Stimulated activated effector memory CD8-positive, alpha-beta T cell treated with anti-CD3 and anti-CD28 coated beads, Interleukin-12 subunit alpha, Interleukin-12 subunit beta, amount 100 ng/mL, for 72 hours (primary cell): ENCODE data around the gene F7.

Experiments
- ATAC-seq: fragments of 150-1000 bp; cut with Tn5 transposase; 2 replicates; pipeline ENCODE4 v1.10.0; 2021
- DNase-seq, 2 donors: peaks; one replicate each; pipeline ENCODE4 v3.0.0; 2021 to 2022; ENCODE audit warnings: low spot score in 2 of 2
- H3K27ac Mint-ChIP-seq: one replicate; pipeline ENCODE4 v1.8.0; 2022; ENCODE audit warnings: mild to moderate bottlenecking, mixed read lengths
- H3K36me3 Mint-ChIP-seq: one replicate; pipeline ENCODE4 v1.8.0; 2022; ENCODE audit warnings: mild to moderate bottlenecking, mixed read lengths
- H3K4me1 Mint-ChIP-seq: one replicate; pipeline ENCODE4 v1.8.0; 2022; ENCODE audit warnings: mixed read lengths
- H3K4me3 Mint-ChIP-seq: one replicate; pipeline ENCODE4 v1.8.0; 2022; ENCODE audit warnings: mild to moderate bottlenecking, mixed read lengths
- H3K9me3 Mint-ChIP-seq: one replicate; pipeline ENCODE4 v1.8.0; 2022; ENCODE audit warnings: mixed read lengths

Gene F7

DNA sequence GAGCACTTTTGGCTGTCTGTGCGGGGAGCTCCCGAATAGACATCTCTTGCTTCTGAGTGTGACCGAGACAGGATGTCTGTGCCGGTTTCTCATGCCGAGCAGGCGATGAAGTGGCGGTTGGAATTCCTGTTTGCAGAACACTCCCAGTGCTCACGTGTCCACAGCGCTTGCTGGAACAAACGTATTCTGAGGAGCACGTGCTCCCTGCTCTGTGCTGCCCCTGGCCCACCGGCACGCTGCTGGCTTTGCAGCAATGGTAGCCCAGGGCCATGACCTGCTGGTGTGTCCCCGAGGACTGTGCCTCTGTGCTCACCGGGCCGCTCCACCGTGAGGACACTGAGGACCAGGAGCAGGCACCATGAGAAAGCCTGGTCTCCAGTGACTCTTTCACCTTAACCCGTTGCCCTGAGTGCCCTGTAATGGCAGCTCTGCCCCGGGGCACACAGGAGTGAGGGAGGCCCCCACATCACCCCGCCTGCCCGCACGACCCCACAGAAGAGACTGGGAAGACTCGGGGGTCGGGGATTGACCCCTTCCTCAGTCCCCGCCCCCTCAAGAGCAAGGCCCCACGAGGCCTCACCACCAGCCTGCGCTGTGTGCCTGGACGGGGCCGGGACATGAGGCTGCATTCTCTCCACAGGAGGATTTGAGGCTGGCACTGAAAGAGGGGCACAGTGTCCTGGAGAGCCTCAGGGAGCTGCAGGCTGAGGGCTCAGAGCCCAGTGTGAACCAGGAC lies 40.0 kb upstream of the F7 start:
- ATAC-seq, result no peak
- H3K4me3 Mint-ChIP-seq, result no peak overlapping the region
- H3K4me1 Mint-ChIP-seq, result no peaks in the 10 kb centered on the region
- DNase-seq, result no peak
- H3K36me3 Mint-ChIP-seq, result no peaks in the 10 kb centered on the region
- no peak overlapping the region for H3K27ac Mint-ChIP-seq
- no peaks in the 10 kb centered on the region for H3K9me3 Mint-ChIP-seq

DNA sequence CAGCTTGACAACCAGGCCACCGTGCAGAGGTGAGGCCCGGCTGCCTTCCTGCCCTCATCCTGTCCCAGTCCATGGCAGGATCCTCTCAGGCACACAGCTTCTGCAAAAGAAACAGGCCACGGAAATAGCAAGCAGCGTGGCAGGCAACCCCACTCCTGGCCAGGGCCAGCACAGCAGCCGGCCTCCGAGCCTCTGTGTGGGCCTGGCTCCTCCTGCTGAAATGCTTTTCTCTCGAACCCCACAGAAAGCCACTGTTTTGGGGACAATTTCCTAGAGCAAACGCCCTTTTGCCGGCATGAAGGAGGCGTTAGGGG lies 39.5 kb upstream of the F7 start:
- H3K4me3 Mint-ChIP-seq, result no peak overlapping the region
- DNase-seq, result no peak
- H3K4me1 Mint-ChIP-seq, result no peaks in the 10 kb centered on the region
- no peaks in the 10 kb centered on the region for H3K9me3 Mint-ChIP-seq
- H3K27ac Mint-ChIP-seq, result no peak overlapping the region
- no peaks in the 10 kb centered on the region for H3K36me3 Mint-ChIP-seq
- ATAC-seq, result no peak

DNA sequence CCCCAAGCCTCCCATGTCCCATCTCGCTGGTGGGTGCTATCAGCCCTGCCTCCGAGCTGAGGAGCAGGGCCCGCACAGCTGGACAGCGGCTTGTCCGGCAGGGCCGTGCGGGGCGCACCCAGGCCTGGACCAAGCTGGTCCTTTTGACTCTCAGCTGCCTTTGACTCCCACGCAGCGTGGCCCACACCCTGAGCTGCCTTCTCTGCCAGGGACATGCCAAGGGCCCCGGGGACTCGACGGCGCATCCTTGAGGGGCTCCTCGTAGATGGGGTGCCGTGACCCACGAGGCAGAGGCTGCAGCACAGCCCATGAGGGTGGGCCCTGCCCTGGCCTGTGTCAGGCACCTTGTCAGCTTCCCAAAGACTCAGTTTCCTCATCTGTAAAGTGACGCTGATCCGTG lies 38.8 kb upstream of the F7 start:
- no peak overlapping the region for H3K27ac Mint-ChIP-seq
- H3K36me3 Mint-ChIP-seq, result no peaks in the 10 kb centered on the region
- no peaks in the 10 kb centered on the region for H3K4me1 Mint-ChIP-seq
- no peak overlapping the region for H3K4me3 Mint-ChIP-seq
- DNase-seq (no peak), ATAC-seq (no peak)
- no peaks in the 10 kb centered on the region for H3K9me3 Mint-ChIP-seq

DNA sequence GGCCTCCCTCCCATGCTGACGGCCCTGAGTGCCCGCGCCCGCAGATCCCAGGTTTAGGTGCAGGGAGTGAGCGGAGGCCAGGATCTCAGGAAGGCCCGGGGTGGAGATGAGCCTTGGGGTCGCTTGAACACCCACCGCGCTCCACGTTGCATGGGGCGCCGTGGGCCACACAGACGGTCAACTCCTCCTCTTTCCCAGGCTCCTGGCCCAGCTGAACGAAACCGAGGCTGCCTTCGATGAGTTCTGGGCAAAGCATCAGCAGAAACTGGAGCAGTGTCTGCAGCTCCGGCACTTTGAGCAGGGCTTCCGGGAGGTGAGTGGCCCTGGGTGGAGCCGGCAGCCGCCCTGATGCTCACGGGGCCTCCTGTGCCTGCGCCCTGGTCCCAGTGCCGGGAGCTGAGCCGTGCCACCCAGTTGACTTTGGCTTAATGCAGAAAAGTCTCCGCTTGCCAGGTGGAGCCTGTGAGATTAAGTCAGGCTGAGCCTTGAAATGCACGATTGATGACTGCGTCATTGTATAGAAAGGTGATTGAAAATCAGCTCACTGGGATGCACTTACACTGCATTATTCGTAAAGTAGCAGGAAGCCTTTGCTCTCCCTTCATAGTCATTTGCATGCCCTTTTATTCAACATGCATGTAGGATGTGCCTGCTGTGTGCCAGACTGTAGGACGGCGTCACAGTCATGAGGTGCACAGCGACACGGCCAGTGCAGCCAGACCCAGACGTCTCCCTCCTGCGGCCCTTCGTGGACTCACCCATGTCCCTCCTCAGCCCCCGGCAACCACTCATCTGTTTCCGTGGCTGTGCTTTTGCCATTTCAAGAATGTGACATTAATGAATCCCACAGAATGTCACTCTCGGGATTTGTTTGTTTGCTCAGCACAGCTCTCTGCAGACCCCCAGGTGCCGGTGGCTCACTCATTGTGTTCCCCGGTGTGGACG lies 35.5 kb upstream of the F7 start:
- no peak overlapping the region for H3K4me3 Mint-ChIP-seq
- no peak for ATAC-seq

DNA sequence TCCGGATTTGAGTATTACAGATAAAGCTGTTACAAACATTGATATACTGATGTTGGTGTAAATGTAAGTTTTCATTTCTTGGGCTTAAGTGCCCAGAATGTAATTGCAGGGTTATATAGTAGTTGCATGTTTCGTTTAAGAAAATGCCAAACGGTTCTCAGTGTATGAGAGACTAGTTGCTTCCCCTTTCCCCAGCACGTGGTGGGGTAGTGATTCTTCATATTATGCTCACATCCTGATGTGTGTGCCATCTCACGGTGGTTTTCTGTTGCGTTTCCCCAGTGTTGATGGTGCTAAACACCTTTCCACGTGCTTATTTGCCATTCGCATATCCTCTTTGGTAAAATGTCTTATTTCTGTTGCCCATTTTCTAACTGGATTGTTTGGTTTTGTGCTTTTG lies 34.7 kb upstream of the F7 start:
- Mint-ChIP-seq H3K27ac (no peak overlapping the region), H3K4me3 (no peak overlapping the region), H3K9me3 (no peaks in the 10 kb centered on the region), H3K4me1 (no peaks in the 10 kb centered on the region), H3K36me3 (no peaks in the 10 kb centered on the region)
- no peak for DNase-seq
- ATAC-seq, result no peak

More for the DNA sequence above, 35.5 kb upstream of the F7 start:
- no peak for DNase-seq
- no peaks in the 10 kb centered on the region for H3K4me1 Mint-ChIP-seq
- H3K36me3 Mint-ChIP-seq, result no peaks in the 10 kb centered on the region
- no peaks in the 10 kb centered on the region for H3K9me3 Mint-ChIP-seq
- H3K27ac Mint-ChIP-seq, result no peak overlapping the region

DNA sequence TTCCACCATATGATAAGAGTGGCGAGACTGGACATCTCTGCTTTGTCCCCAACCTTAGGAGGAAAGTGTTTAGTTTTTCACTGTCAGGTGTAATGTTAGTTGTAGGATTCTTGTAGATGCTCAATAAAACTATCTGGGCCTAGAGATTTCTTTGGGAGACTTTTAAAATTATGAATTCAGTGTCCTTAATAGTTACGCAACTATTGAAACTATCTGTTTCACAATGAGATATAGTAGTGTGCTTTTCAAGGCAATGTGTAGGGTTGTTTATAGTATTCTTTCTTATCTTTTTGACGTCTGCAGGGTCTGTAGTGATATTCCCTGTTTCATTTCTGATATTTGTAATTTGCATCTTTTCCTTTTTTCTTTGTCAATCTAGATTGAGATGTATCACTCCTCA lies 33.2 kb upstream of the F7 start:
- Mint-ChIP-seq H3K27ac (no peak overlapping the region), H3K4me3 (no peak overlapping the region), H3K36me3 (no peaks in the 10 kb centered on the region), H3K9me3 (no peaks in the 10 kb centered on the region), H3K4me1 (no peaks in the 10 kb centered on the region)
- DNase-seq (no peak), ATAC-seq (no peak)

DNA sequence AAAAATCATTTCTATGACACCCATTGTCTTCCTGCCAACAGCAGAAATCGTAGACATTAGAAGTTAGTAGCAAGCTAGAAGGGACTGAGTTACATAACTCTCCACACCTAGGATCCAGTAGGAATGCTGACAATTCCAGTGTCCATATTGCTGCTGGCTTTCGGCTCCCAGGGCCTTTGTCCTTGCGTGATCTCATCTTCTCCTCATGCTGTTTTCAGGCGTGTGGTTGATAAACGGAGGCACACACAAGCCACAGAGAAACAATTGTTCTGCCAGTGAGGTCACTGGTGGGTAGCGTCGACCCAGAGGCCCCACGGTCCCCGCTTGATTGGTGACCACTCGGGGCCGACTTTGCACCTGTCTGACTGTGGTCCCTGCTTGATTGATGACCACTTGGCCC lies 31.6 kb upstream of the F7 start:
- Mint-ChIP-seq H3K27ac (no peak overlapping the region), H3K9me3 (no peaks in the 10 kb centered on the region), H3K4me1 (no peaks in the 10 kb centered on the region), H3K36me3 (no peaks in the 10 kb centered on the region), H3K4me3 (no peak overlapping the region)
- DNase-seq, result no peak
- ATAC-seq, result no peak

DNA sequence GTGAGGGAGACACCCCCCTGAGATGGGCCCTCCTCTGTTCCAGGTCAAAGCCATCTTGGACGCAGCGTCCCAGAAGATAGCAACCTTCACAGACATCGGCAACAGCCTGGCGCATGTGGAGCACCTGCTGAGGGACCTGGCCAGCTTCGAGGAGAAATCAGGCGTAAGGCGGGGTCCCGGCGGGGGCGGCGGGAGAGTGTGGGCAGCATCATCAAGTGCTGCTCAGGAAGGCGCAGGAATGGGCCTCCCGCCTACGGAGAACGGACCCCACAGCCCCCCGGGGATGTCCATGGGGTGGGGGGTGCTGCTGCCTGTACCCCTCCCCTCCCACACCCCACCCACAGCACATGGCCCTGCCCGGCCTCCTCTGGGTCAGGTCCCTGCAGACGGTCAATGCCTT lies 31.2 kb upstream of the F7 start:
- no peak for DNase-seq
- Mint-ChIP-seq H3K4me3 (no peak overlapping the region), H3K4me1 (no peaks in the 10 kb centered on the region), H3K36me3 (no peaks in the 10 kb centered on the region), H3K27ac (no peak overlapping the region), H3K9me3 (no peaks in the 10 kb centered on the region)
- no peak for ATAC-seq

DNA sequence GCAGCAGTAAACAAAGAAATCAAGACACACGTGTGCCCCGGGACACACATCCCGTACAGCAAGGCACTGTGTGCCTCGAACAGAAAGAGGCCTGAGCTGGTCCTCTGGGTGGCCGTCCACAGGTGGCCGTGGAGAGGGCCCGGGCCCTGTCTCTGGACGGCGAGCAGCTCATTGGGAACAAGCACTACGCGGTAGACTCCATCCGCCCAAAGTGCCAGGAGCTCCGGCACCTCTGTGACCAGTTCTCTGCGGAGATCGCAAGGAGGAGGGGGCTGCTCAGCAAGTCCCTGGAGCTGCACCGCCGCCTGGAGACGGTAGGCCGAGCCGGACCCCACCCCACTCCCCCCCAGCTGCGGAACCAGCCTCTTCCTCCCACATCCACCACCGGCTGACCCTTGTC lies 30.7 kb upstream of the F7 start:
- H3K4me3 Mint-ChIP-seq, result no peak overlapping the region
- no peaks in the 10 kb centered on the region for H3K9me3 Mint-ChIP-seq
- H3K36me3 Mint-ChIP-seq, result no peaks in the 10 kb centered on the region
- DNase-seq (no peak), ATAC-seq (no peak)
- H3K27ac Mint-ChIP-seq, result no peak overlapping the region
- no peaks in the 10 kb centered on the region for H3K4me1 Mint-ChIP-seq

DNA sequence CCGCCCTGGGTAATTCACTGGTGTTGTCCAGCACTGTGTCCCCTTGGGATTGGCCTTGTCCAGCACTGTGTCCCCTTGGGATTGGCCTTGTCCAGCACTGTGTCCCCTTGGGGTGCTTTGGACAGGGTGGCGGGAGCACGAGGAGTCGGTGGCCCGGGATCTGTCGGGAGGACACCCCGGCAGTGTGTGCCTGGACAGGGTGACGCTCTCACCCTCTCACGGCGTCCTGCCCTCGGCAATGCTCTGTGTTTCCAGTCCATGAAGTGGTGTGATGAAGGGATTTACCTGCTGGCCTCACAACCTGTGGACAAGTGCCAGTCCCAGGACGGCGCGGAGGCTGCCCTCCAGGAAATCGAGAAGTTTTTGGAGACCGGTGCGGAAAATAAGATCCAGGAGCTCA lies 29.9 kb upstream of the F7 start:
- Mint-ChIP-seq H3K4me3 (no peak overlapping the region), H3K4me1 (no peaks in the 10 kb centered on the region), H3K27ac (no peak overlapping the region), H3K9me3 (no peaks in the 10 kb centered on the region), H3K36me3 (no peaks in the 10 kb centered on the region)
- ATAC-seq (no peak), DNase-seq (no peak)

DNA sequence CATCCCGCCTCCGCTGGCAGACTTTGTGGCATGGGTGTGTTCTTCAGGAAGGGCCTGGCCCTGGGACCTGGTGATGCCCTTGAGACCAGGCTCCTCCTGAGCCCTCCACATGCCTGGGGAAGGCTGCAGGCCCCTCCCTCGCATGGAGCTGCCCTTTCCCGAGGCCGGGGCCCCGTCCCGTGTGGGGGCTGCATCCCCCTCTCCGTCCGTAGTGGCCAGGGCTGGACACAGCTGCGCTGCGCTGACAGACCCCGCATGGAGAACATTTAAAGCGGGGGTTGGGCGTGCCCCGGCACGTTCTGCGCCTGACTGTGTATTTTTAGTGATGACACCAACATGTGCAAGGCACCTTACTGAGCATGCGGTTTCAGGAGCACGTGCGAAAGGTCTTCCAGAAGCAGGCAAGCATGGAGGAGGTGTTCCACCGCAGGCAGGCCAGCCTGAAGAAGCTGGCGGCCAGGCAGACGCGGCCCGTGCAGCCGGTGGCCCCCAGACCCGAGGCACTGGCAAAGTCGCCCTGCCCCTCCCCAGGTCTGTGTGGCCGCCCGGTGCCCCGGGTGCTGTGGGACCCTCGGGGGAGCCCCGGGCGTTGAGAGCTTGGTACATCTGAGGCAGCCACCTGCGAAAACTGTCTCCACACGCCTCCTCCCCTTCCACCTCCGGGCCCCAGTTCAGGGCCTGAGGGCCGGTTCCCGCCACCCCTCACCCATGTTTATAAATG lies 28.8 kb upstream of the F7 start:
- Mint-ChIP-seq H3K4me3 (no peak overlapping the region), H3K9me3 (no peaks in the 10 kb centered on the region), H3K36me3 (no peaks in the 10 kb centered on the region), H3K4me1 (no peaks in the 10 kb centered on the region), H3K27ac (no peak overlapping the region)
- ATAC-seq (no peak), DNase-seq (no peak)

DNA sequence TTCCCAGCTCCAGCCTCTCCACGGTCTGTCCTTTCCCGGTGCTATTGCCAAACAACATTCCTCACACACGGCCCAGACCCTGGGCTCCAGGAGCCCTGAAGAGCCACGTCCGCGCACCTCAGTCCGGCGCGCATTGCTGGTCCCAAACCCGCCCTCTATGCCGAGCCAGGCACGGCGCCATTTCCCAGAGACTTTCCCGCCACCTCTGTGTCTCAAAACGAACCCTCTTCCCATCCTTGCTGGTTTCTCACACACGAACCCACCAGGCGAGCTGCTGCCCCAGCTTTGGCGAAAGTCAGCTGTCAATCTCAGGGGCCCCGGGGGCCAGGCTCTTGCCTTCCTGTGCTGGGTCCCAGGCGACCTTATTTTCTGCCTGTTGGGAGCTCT lies 28.0 kb upstream of the F7 start:
- DNase-seq, result no peak
- H3K4me3 Mint-ChIP-seq, result no peak overlapping the region
- no peak for ATAC-seq
- no peak overlapping the region for H3K27ac Mint-ChIP-seq
- H3K36me3 Mint-ChIP-seq, result no peaks in the 10 kb centered on the region
- no peaks in the 10 kb centered on the region for H3K9me3 Mint-ChIP-seq
- H3K4me1 Mint-ChIP-seq, result no peaks in the 10 kb centered on the region

DNA sequence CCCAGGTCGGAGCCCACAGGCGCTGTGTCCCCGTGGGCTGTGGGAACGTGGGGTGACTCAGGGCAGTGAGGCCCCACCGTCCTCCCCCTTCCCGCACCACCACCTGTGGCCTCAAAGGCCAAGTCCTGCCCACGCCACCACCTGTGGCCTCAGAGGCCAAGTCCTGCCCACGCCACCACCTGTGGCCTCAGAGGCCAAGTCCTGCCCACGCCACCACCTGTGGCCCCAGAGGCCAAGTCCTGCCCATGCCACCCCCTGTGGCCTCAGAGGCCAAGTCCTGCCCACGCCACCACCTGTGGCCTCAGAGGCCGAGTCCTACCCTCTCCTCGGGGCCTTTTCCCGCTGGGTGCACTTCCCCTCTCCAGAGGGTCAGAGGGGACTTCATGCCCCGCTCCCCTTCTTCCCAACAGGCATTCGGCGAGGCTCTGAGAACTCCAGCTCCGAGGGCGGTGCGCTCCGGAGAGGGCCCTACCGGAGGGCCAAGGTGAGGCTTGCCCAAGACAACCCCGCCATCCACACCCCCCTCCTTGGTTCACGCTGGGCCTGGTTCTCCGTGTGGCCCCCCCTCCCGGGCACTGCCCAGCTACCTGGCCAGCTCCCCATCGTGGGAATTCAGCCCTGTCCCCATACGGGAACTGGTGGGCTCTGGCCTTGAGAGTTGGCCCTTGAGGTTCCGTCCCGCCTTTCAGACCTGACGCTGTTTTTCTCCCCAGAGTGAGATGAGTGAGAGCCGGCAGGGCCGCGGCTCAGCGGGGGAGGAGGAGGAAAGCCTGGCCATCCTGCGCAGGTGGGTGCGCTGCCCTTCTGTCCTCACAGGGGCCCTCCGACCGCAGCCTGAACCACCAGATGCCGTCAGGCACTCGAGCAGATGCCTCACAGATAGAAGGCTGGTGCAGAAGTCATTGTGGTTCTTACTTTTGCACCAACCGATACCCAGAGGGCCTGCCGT lies 27.4 kb upstream of the F7 start:
- H3K27ac Mint-ChIP-seq, result no peak overlapping the region
- H3K4me1 Mint-ChIP-seq, result no peaks in the 10 kb centered on the region
- ATAC-seq (no peak), DNase-seq (no peak)
- no peak overlapping the region for H3K4me3 Mint-ChIP-seq
- no peaks in the 10 kb centered on the region for H3K36me3 Mint-ChIP-seq
- H3K9me3 Mint-ChIP-seq, result no peaks in the 10 kb centered on the region

DNA sequence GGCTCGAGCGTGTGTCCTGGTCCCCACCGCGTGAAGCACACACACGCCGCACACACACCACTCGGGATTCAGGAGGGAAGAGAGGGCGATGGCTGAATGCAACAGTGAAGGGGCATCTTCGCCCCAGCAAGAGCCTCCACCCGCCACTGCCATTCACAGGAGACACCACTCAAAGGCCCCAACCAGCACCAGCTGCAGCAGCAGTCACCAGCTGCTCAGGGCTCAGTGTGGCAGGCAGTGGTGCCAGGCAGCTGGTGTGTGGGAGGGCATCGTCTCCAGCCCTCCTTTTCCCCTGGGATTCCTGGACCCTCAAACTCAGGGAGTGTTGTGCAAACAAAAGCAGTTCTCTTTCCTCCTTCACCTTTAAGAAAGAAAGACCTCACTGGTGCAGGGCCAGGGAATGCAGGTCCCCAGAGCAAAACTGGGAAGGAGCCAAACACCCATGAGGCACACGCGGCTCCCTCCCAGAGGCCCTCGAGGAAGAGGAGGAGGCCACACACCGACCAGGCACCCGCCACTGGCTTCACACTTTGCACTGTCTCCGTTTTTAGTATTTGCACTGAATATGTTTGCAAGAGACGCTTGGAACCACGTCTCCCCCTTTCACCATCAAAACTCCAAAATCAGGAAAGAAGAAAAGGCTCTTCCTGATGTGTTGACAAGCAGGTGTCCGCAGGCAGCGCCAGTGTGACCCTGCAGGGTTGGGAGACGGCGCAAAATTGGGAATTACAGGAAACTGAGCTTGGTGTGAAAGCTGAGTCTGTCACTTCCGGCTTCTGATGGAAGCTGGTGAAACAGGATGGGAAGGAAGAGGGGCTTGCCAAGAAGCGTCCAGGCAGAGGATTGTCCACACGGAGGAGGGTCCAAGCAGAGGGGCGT lies 26.4 kb upstream of the F7 start:
- Mint-ChIP-seq H3K36me3 (no peaks in the 10 kb centered on the region), H3K4me1 (no peaks in the 10 kb centered on the region), H3K27ac (peak overlapping the region; percentile 43), H3K4me3 (no peak overlapping the region), H3K9me3 (no peaks in the 10 kb centered on the region)
- no peak for DNase-seq
- no peak for ATAC-seq
